Thyroid gland (tissue), 4 donors: ENCODE data around the gene HEMK1. TPM values are rescaled to one million over a fixed set of nuclear protein-coding genes. Genes with fewer than 3 reads are reported as not detected.

Source experiments
- DNase-seq, 2 donors: peaks; one replicate each; pipeline ENCODE4 v3.0.0-alpha.2; 2019
- H3K27ac ChIP-seq, 3 donors: fragments of 200-600 bp; sonication (generic); 1 replicate in 2 of 3; 2 replicates in 1 of 3; pipeline ENCODE4 v1.5.1; 2016 to 2019; ENCODE audit warnings: mild to moderate bottlenecking in 1 of 3, moderate library complexity in 1 of 3
- H3K27me3 ChIP-seq: fragments of 200-600 bp; sonication (generic); one replicate; pipeline ENCODE4 v1.5.1; 2019
- H3K36me3 ChIP-seq, 2 donors: fragments of 200-600 bp; sonication (generic); one replicate each; pipeline ENCODE4 v1.5.1; 2016 to 2019
- H3K4me1 ChIP-seq, 2 donors: fragments of 200-600 bp; sonication (generic); one replicate each; pipeline ENCODE4 v1.5.1; 2017 to 2019
- H3K4me3 ChIP-seq, 3 donors: fragments of 200-600 bp; sonication (generic); replicated peaks in 1 of 3; 1 replicate in 2 of 3; 2 replicates in 1 of 3; pipeline ENCODE4 v1.5.1; 2016; ENCODE audit warnings: mild to moderate bottlenecking in 1 of 3
- H3K9me3 ChIP-seq: fragments of 200-600 bp; sonication (generic); one replicate; pipeline ENCODE4 v1.5.1; 2017
- POLR2A ChIP-seq, 2 donors: fragments of 450-650 bp; IDR thresholded peaks; one replicate each; pipeline ENCODE4 v1.6.1; 2017; ENCODE audit warnings: antibody characterized with exemption in 2 of 2, mild to moderate bottlenecking in 2 of 2, moderate library complexity in 1 of 2
- WGBS, 2 donors: methylation state at CpG; one replicate each; pipeline ENCODE4 v1.1.5; 2017; 5-methylcytosine and 5-hydroxymethylcytosine counted together
- intact Hi-C: fragments of 100-400 bp; cut with DNase I; formaldehyde crosslinking; loops from one replicate; pipeline ENCODE4 v1.15.1; 2023
- total RNA-seq, 4 donors: library from RNA; depleted of rRNA; stranded (reverse); fragments of >200 nt; gene quantifications; one replicate each; pipeline ENCODE4 v1.2.3, GENCODE V29; 2016
- TF ChIP-seq, protein P1 (sequence below), 6 experiments: fragments of 200-600 bp in 3 of 6; fragments of 450-650 bp in 3 of 6; sonication (generic) in 3 of 6; IDR thresholded peaks; one replicate each; pipeline ENCODE4 v1.5.1; 2016 to 2019; ENCODE audit warnings: antibody characterized with exemption in 6 of 6, mild to moderate bottlenecking in 2 of 6, inconsistent platforms in 1 of 6, moderate library complexity in 1 of 6

The HEMK1 gene
- total RNA-seq, 4 donors from 2014 or later = 13.9 to 20.8 (median 17.6) TPM

DNA sequence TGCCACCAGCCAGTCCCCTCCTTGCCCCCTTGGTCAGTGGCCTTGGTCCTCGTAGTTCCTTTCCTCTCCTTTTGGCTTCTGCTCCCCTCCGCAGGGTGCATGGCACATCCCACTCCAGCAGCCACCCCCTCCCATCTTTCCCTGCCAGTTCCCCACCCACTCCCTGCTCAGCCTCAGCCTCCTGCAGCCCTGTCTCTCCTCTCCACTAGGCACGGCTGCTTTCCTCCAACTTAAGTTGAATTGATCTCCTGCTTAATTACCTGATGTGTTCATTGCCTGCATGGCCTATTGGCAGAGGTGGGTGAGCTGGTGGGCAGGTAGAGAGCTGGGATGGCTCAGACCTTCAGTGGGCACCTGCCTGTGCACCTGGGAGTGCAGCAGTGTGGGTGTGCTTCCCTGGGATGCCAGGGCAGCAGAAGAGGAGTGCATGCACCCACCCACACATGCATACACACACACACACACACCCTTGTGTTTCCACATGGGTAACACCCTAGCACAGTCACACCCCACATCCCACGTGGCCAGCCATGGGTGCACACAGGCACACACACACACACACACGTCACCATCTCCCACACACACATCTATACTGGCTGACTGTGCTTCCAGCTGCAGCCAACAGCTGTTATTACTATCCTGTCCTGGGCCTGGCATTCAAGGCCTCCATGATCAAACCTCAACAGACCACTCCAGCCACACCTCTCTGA is 32.7 kb upstream of the HEMK1 start:
- H3K27ac ChIP-seq = no peak overlapping the region
- 65 to 72% methylated on average over 5 of the region's 5 CpGs for WGBS, 2 donors
- intact Hi-C loops = no loop called here
- no peaks in the 10 kb centered on the region for H3K27me3 ChIP-seq
- H3K4me3 ChIP-seq = no peak overlapping the region
- DNase-seq = peak; percentile 34 to 43
- peaks cover 26 to 37% of the 10 kb centered on the region in 2 donors for H3K4me1 ChIP-seq
- no peaks in the 10 kb centered on the region for H3K36me3 ChIP-seq
- H3K9me3 ChIP-seq = no peaks in the 10 kb centered on the region
- no peak for TF ChIP-seq POLR2A (IDR thresholded peaks at IDR 0.05)
- TF ChIP-seq, protein P1, sequence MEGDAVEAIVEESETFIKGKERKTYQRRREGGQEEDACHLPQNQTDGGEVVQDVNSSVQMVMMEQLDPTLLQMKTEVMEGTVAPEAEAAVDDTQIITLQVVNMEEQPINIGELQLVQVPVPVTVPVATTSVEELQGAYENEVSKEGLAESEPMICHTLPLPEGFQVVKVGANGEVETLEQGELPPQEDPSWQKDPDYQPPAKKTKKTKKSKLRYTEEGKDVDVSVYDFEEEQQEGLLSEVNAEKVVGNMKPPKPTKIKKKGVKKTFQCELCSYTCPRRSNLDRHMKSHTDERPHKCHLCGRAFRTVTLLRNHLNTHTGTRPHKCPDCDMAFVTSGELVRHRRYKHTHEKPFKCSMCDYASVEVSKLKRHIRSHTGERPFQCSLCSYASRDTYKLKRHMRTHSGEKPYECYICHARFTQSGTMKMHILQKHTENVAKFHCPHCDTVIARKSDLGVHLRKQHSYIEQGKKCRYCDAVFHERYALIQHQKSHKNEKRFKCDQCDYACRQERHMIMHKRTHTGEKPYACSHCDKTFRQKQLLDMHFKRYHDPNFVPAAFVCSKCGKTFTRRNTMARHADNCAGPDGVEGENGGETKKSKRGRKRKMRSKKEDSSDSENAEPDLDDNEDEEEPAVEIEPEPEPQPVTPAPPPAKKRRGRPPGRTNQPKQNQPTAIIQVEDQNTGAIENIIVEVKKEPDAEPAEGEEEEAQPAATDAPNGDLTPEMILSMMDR (IDR thresholded peaks at IDR 0.05) = no peak

DNA sequence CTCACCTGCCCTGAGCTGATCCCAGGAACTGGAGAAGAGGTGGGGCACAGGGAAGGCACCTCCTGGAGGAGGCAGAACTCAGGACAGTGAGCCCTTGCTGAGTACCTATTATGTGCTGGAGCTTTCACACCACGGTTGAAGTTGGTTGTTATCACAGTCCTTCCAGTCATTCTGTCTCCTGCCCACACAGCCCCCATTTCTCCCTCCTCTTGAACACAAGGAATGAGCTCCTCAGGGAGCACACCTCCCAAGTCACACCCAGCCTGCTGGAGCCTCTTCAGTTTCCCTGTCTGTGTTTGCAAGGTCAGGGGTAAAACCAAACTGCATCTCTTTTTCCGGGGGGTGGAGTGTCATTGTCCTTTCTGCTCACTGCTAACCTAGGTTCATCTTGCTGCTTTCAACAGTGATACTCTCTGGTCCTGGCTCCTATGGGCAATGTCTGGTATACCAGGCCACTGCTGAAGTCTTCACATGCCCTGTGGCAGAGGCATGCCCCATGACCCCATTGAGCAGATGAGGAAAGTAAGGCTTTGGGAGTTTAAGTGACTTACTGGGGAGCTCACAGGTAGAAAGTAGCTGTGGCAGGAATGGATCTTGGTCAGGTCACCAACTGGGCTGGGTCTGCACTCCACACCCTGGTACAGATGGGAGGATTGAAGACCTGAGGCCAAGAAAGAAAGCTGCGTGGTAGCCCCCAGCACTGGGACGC is 31.7 kb upstream of the HEMK1 start:
- H3K36me3 ChIP-seq = no peaks in the 10 kb centered on the region
- no peak overlapping the region for H3K4me3 ChIP-seq
- H3K9me3 ChIP-seq = no peaks in the 10 kb centered on the region
- 59 to 65% methylated on average over 4 of the region's 4 CpGs for WGBS, 2 donors
- no peaks in the 10 kb centered on the region for H3K27me3 ChIP-seq
- H3K27ac ChIP-seq = no peak overlapping the region
- peaks cover 26 to 37% of the 10 kb centered on the region in 2 donors for H3K4me1 ChIP-seq
- DNase-seq = peak; percentile 42 to 44
- TF ChIP-seq, protein P1 (IDR thresholded peaks at IDR 0.05) = peak in 1 of 6 experiments; percentile 8
- no peak for TF ChIP-seq POLR2A (IDR thresholded peaks at IDR 0.05)
- intact Hi-C loops = no loop called here

DNA sequence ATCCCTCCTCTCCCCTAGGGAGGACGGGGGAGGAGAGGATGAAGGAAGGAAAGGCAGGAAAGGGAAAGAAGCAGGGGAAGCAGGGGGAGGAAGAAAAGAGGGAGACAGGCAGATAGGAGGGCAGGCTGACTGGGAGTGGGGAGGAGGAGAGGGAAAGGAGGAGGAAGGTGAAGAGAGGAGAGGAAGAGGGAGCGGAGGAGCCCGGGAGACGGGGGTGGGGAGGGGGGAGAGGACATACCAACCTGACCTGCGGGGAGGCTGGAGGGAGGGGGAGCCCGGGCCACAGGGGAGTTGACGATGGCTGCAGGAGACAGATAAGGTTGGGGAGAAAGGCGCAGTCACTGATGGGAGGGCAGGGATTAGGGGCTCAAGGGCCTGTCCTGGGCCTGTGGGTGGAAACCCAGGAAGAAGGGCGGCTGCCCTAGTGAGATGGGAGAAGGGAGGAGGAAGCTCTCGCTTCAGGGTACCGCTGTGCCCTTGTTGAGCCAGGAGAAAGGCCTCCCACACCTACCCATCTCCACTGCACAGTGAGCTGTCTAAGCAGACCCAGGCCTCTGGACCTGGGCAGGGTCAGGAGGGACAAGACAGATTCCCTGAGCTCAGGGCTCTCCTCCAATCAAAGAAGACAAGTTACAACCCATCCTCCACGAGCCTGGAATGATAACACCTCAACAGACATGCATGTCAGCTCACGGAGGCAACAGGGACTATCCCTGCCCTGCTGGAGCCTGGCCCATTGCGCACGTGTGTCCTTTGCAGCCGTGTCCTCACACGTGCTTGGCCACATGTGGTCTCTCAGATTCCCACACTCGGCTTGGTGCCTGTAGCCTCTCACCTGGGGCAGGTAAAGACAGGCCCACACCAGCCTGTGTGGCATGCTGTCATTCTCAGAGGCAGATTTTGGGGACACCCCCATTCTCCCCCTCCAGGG is 29.7 kb upstream of the HEMK1 start:
- no peak for DNase-seq
- no peak overlapping the region for H3K27ac ChIP-seq
- intact Hi-C loops = loop anchor here (2.0 kb wide), 1 partner anchor 103 kb away; no protein-coding TSS in a partner anchor
- H3K9me3 ChIP-seq = no peaks in the 10 kb centered on the region
- H3K4me1 ChIP-seq = peaks cover 19 to 24% of the 10 kb centered on the region in 2 donors
- H3K27me3 ChIP-seq = no peaks in the 10 kb centered on the region
- H3K4me3 ChIP-seq = no peak overlapping the region
- H3K36me3 ChIP-seq = no peaks in the 10 kb centered on the region
- TF ChIP-seq, protein P1 (IDR thresholded peaks at IDR 0.05) = no peak
- no peak for TF ChIP-seq POLR2A (IDR thresholded peaks at IDR 0.05)
- 68 to 71% methylated on average over 11 to 18 of the region's 18 CpGs for WGBS, 2 donors

DNA sequence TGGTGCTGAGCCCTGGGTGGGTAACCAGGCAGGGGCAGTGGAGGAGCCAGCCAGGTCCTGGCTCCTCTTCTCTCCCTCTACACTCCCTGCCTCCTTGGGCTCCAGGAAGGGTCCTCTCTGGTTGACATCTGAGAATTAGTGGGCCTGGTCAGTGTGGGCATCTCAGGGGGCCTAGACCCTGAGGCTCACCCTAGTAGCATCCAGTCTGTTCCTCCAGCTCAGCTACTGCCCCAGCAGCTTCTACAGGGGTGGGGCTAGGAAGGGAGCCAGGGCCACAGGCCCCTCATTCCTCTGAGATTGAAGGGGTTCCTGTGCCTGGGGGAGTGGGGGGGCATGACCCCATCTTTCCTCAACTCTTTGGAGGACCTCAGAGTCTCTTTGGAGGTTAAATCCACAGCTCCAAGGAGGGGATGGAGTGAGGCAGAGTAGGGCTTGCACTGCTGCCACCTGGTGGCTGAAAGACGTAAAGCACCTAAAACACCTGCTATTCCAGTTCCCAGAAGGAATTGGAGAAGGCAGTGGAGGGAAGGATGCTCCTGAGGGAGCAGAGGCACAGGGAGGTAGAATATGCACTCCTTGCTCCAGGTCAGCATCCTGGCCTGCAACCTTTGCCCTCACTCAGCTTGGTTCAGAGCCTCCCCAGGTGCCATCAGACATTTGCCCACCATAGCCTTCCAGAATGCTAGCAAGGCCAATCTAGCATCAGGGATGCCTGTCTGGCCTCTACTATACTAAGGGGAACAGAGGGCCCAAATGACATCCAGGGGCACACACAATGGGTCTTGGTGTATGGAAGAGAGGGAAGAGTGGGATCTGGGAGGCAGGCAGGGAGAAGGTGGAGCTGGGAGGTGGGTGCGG is 26.9 kb upstream of the HEMK1 start:
- TF ChIP-seq, protein P1 (IDR thresholded peaks at IDR 0.05) = peak; percentile 82 to 93 (median 88)
- TF ChIP-seq POLR2A (IDR thresholded peaks at IDR 0.05) = no peak
- Histone ChIP-seq H3K36me3 (no peaks in the 10 kb centered on the region), H3K9me3 (no peaks in the 10 kb centered on the region), H3K27ac (no peak overlapping the region), H3K4me3 (no peak overlapping the region), H3K27me3 (no peaks in the 10 kb centered on the region), H3K4me1 (peaks cover 2 to 3% of the 10 kb centered on the region in 2 donors)
- DNase-seq = peak; percentile 75 to 76
- intact Hi-C loops = loop anchor here (2.0 kb wide), 1 partner anchor 194 kb away; no protein-coding TSS in a partner anchor
- 50% methylated on average over 2 of the region's 2 CpGs for WGBS, 2 donors
